MM.1S (cell line): ENCODE data around the gene RGL2.

Experiments
- DNase-seq: peaks from one replicate; pipeline ENCODE4 v3.0.0-alpha.2; 2015
- H2AFZ ChIP-seq: fragments of 300-600 bp; sonication (generic); 2 replicates; pipeline ENCODE4 v1.6.0; 2016; ENCODE audit warnings: antibody characterized with exemption, low read length
- H3F3A ChIP-seq: fragments of 300-600 bp; sonication (generic); 2 replicates; pipeline ENCODE4 v1.6.1; 2016; ENCODE audit warnings: mild to moderate bottlenecking, antibody characterized with exemption, low read length, moderate library complexity, mixed read lengths; ENCODE audit not compliant: insufficient read depth
- H3K27ac ChIP-seq: fragments of 300-600 bp; sonication (generic); 2 replicates; pipeline ENCODE4 v1.5.1; 2016; ENCODE audit warnings: mild to moderate bottlenecking, low read length
- H3K27me3 ChIP-seq: fragments of 300-600 bp; sonication (generic); replicated peaks from 2 replicates; pipeline ENCODE4 v1.6.0; 2016; ENCODE audit warnings: low read length; ENCODE audit not compliant: insufficient read depth
- H3K36me3 ChIP-seq: fragments of 300-600 bp; sonication (generic); replicated peaks from 2 replicates; pipeline ENCODE4 v1.6.1; 2016; ENCODE audit warnings: mild to moderate bottlenecking, low read length, mixed read lengths; ENCODE audit not compliant: insufficient read depth
- H3K4me1 ChIP-seq: fragments of 300-600 bp; sonication (generic); 2 replicates; pipeline ENCODE4 v1.6.1; 2016; ENCODE audit warnings: low read length, mixed read lengths
- H3K4me2 ChIP-seq: fragments of 300-600 bp; sonication (generic); 2 replicates; pipeline ENCODE4 v1.6.0; 2016; ENCODE audit warnings: low read depth, low read length
- H3K4me3 ChIP-seq: fragments of 300-600 bp; sonication (generic); 2 replicates; pipeline ENCODE4 v1.5.1; 2016; ENCODE audit warnings: low read length, mixed read lengths
- H3K79me2 ChIP-seq: fragments of 300-600 bp; sonication (generic); 2 replicates; pipeline ENCODE4 v1.6.1; 2016; ENCODE audit warnings: mixed run types, low read length, mixed read lengths
- H3K9ac ChIP-seq: fragments of 300-600 bp; sonication (generic); 2 replicates; pipeline ENCODE4 v1.6.1; 2016; ENCODE audit warnings: low read length, mixed read lengths
- H3K9me2 ChIP-seq: fragments of 300-600 bp; sonication (generic); replicated peaks from 2 replicates; pipeline ENCODE4 v1.6.1; 2016; ENCODE audit warnings: mild to moderate bottlenecking, low read length, mixed read lengths; ENCODE audit not compliant: insufficient read depth
- H3K9me3 ChIP-seq: fragments of 300-600 bp; sonication (generic); replicated peaks from 2 replicates; pipeline ENCODE4 v1.6.1; 2016; ENCODE audit warnings: mild to moderate bottlenecking, low read length, mixed read lengths; ENCODE audit not compliant: insufficient read depth
- H4K20me1 ChIP-seq: fragments of 300-600 bp; sonication (generic); 2 replicates; pipeline ENCODE4 v1.6.1; 2016; ENCODE audit warnings: mild to moderate bottlenecking, low read length, moderate library complexity, mixed read lengths; ENCODE audit not compliant: insufficient read depth
- EZH2 ChIP-seq: fragments of 300-600 bp; sonication (generic); optimal IDR thresholded peaks from 2 replicates; pipeline ENCODE3; 2017; ENCODE audit warnings: low read depth, mild to moderate bottlenecking, antibody characterized with exemption, low read length, mixed read lengths

The RGL2 gene

GRCh38 chr6:33241968-33242367, 56.8 kb downstream of the RGL2 start:
- Histone ChIP-seq H3F3A (no peaks in the 10 kb centered on the region), H3K9ac (no peak overlapping the region), H3K27me3 (peaks cover 20% of the 10 kb centered on the region; the same call in 1 of the 2 replicates), H3K27ac (no peak overlapping the region), H3K9me2 (no peaks in the 10 kb centered on the region), H2AFZ (no peak overlapping the region), H3K4me3 (no peak overlapping the region), H3K79me2 (no peaks in the 10 kb centered on the region), H3K9me3 (no peaks in the 10 kb centered on the region), H3K36me3 (no peaks in the 10 kb centered on the region), H3K4me1 (no peaks in the 10 kb centered on the region), H4K20me1 (no peaks in the 10 kb centered on the region), H3K4me2 (no peak overlapping the region)
- TF ChIP-seq EZH2, result no peak
- DNase-seq, result no peak
